IPS-NIHi11 (cell line): Measurements from ENCODE around the gene SKI.

Source experiments
- DNase-seq: peaks from one replicate; pipeline ENCODE4 v3.0.0; 2012; ENCODE audit warnings: mixed read lengths, low spot score

The SKI gene

DNA sequence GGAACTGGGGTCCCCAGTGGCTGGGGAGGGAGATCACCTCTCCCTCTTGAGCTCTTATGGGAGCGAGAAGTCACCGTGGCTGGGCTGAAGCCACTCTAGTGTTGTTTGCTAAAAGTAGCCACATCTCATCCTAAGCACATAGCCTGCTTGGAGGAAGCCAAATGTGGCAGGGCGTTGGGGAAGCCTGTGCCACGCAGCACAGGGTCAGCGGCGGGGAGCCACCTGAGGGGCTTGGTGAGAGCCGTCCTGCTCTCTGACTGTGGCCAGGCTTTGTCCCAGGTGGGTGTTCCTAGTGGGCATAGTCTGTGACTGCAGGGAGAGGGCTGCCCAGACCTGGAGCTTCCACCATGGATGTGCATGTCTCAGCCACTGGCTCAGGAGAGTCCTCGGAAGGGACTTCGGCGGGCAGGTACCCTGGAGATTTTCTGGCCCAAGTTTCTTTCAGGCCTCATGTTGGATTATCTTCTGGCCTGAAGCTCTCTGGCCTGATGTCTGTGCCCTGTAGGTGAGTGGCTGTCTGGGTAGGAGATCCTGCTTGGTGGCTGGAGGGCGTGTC, 124.3 kb downstream of the SKI start:
- DNase-seq = no peak

DNA sequence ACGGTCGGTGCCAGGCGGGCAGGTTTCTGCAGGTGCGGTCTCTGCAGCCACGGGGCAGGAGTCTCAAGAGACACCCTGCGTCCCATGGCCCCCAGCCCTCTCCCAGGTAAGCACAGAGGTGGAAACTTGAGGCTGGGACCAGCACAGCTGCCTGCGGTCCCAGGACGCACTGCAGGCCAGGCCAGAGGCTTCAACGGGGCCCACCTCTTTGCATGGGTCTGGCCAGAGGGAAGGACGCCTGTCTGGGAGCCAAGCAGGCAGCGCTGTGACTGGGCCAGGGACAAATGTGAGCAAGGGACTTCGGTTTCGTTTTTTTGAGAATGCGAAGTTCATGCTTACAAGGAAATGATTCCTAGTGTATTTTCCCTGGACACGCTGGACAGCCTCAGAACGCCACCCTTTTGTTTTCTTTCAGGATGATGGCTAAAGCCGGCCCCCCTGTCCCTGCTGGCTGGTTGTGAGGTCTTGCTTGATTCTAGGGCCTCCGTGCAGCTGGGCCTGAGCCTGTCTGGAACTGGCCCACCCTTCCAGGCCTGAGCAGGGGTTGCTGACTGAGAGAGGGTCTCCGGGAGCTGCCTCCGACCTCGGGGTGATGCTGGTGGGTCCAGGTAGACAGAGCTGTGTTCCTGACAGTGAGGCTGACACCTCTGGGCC, 124.9 kb downstream of the SKI start:
- DNase-seq = no peak

DNA sequence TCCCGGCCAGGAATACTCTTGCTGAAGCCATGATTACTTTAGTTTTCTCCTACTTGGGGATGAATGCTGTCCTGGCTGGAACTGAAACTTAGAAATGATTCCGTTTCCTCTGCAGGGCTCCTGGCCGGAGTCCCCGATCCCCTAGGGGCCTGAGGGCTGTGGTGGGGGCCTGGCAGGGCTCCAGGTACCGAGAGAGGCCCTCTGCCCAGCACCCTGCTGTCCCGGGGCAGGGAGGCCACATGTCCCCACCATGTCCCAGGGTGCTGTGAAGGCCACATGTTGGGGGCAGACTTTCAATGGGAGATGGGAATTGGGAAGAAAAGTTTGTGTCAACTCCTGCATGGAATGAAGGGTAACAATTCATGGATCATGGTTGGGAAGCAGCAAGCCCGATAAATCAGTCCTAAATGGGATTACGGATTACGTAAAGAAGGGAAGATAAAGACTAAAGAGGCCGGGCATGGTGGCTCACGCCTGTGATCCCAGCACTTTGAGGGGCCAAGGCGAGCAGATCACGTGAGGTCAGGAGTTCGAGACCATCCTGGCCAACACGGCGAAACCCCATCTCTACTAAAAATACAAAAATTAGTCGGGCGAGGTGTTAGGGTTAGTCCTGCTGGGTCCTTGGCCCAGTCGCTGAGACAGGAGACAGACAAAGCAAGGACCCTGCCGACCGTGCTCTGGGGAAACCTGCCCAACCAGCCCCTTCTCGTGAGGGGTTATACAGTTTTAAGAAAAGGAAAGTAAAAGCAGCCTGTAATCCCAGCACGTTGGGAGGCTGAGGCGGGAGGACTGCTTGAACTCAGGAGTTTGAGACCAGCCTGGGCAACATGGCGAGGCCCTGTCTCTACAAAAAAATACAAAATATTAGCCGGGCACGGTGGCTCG, 125.7 kb downstream of the SKI start:
- no peak for DNase-seq

DNA sequence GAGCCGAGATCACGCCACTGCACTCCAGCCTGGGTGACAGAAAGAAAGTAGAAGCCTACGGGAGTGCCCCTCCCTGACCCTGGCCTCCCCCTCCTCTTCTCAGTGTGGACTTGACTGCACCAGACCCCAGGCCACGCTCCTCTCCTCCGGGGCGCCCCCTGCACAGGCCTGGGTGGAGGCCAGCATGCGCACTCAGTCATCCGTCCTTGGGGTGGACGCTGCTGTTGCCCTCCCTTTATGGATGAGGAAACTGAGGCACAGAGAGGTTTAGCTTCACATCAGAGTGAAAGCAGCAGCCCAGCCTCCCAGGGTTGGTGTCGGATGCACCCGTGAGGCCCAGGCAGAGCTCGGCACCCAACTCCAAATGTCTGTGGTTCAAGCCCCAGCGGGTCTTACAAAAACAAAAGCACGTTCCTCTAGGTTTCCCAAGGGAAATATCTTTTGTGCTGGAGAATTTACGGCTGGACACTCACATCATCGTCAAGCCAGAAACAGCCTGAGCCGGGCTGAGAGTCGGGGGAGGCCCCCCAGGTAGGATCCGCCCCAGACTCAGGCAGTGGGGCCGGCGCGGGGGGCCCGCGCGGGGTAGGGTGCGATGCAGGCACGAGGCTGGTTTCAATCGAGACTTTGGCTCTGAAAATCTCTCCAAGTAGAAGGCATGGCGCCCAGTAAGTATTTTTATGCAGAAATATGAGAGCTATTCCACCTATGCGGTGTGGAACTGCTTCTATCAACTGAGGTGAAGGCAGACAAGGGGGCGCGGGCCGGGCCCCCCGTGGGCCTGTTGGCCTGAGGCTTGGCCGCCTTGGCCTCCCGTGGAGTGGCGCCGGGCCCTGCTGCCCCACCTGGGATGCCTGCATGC, 126.6 kb downstream of the SKI start:
- no peak for DNase-seq

DNA sequence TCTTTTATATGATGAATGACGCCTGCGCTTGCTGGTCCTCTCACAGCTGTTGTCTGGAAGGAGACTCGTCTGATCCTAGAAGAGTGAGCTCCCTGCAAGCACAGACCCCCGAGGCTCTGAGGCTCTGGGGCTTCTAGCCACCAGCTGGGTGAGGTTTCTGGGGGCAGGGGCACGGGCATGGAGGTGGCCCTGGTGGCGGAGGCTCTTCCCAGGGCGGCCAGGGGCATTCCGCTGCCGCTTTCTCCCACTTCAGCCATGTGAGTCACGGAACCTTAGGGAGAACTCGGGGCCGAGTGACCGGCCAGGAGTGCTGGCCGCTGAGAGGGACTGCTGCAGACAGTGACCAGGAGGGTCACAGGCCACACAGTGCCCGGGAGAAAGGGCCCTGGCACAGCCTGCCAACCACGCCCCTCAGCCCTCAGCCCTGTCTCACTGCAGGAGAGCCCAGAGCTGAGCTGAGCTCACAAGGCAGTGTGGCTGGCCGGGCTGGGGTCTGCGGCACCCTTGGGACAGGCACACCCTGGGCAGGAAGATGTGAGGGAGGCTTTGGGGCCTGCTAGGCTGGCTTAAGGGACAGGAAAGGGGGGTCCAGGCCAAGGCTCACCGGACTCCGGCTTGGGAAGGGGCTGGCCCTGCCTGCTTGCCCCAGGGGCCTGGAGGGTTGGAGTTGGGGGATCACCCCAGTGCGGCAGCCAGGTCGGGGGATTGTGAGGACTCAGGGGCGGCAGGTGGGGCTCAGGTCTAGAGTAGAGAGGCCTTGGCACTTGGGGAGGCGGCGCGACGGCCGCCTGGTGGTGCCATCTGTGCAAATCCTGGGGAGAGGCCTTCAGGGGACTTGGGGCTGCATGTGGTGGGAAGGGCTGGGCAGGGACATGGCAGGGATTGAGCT, 127.5 kb downstream of the SKI start:
- DNase-seq = no peak

DNA sequence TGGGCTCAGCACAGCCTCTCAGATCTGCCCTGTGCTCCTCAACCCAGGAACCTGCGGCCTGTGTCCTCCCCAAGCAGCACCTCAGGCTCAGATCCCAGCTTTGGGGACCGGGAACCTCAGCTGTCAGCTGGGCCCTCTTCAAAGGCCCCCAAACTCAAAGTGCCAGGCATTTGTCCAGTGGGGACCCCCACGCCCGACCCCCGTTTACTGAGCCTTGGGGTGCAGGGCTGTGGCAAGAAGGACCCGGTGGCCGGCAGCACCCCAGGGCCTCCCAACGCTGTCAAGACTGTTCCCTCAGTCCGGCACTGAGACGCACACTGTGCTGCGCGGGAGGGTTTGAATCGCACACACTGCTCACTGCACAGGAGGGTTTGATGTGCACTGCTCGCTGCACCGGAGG, 128.3 kb downstream of the SKI start:
- DNase-seq = no peak

GRCh38 chr1:2356911-2357845, 129.1 kb downstream of the SKI start:
- no peak for DNase-seq

DNA sequence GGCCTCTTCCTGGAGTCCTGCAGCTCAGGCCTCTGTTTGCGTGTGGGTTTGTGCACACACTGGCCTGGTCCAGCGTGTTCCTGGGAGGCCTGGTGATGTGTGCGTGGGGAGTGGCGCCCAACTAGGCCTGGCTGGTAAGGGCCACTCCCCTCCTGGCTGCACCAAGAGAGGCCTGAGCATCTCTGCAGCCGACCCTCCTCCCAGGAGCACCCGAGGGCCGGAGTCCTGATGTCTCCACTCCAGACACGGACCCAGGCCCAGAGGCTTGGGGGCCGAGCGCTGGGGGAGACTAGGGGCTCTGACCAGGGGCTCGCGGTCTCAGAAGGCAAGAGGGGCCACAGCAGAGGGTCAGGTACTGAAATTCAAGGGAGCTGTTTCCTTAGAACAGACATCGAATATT, 130.0 kb downstream of the SKI start:
- no peak for DNase-seq

DNA sequence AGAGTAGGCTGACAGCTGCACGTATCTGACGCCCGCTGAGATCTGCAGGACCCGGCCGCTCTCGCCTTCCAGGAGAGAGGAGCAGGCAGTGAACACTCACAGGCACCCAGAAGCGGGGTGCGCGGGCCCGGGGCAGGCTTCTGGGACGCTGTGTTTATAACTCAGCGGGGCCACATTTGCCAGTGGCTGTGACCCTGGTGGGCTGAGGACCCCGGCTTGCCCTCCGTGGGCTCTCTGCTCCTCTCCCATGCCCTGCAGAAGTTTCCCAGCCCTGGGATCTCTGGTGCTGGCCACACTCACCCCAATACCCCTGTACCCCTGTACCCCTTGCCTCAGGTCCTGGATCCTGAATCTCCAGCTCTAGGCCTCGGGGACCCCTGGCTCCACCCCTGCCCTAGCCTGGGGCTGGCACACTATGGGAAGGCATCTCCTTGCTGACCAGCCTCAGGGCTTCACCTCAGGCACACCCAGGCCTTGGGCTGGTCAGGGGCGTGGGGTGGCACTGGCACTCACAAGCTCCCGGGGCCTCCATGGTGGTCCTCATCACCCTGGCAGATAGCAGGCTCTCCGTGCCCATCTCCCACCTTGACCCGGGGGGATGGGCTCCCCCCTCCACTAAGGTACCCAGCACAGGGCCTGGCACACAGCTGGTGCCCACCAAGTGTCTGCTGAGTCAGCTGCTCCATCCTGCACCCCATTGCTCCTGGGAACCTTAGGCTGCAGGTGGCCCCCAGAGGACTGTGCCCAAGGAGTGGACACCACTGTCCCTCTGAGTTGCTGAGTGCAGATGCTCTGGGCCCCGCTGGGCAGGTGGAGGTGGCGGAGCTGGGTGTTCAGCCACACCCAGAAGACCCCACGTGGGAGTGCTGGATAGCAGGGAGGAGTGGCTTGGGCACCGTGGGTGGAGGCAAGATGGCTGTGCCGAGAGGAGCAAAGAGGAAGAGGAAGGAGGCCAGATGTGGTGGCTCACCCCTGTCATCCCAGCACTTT, 130.8 kb downstream of the SKI start:
- no peak for DNase-seq
